HG02571 (cell line): ENCODE data around the gene CCDC82.

Source experiments
- ATAC-seq: cut with Tn5 transposase; IDR thresholded peaks from one replicate; pipeline ENCODE4 v1.9.1; 2021; ENCODE audit warnings: mild to moderate bottlenecking, moderate library complexity; ENCODE audit not compliant: unreplicated experiment

The CCDC82 gene

DNA sequence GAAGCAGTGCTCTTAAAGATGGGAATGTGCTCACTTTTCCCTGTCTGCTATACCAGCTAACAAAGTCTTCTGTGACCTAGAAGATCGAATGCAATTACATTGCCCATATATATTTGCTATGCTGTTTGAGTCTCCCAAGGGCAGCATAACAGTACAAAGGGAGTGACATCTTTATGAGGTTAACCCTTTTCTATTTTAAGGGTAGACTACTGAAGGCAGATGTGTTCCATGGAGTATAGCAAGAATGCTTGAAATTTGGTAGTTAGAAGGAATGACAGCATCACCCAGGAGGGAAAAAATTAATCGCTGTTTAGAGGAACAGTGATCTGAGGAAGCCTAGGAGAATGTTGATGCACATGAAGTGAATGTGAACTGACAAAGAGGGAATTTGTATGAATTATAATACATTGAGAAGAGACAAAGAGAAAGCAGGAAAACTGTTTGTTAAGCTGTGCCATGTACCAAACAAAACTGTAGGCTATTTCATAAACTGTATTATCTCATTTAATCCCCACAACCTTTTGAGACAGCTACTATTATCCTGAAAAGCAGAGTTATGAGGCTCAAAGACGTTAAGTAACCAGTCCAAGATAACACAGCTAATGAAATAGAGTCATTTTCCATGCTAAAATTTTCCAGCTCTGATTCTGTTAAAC is 59.7 kb downstream of the CCDC82 start:
- ATAC-seq = no peak

- no peak for ATAC-seq
Observed at GRCh38 chr11:96329419-96329818, 60.3 kb downstream of the CCDC82 start.

DNA sequence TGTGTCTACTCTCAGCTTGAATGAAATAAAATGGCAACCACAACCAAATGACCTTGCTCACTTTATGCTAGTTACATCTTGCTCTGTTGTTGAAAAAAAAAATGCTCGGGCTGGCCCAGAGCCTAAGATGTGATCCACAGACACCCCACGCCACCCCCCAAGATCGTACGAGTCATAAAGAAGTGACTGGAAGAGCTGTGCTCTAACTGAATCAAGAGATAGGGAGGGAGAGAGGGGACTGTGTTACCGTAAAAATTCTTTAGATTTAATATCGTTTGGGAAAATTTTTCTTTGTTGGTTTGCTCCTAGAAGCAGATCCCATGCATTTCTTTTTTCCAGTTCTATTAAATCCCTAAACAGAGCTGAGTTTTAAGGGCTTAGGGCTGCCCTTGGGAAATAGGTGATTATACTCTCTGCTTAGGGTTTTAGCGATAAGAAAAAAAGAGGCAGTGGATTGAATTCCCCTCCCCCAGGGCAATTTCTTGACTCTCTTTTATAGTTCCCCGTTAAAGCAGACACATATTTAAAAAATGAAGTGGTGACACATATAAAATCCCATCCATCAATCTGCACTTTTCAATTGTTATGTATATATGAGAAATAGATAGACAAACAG is 61.2 kb downstream of the CCDC82 start:
- ATAC-seq = no peak

GRCh38 chr11:96326959-96327358 is 62.8 kb downstream of the CCDC82 start:
- no peak for ATAC-seq

GRCh38 chr11:96324912-96325311 is 64.8 kb downstream of the CCDC82 start:
- ATAC-seq = no peak

DNA sequence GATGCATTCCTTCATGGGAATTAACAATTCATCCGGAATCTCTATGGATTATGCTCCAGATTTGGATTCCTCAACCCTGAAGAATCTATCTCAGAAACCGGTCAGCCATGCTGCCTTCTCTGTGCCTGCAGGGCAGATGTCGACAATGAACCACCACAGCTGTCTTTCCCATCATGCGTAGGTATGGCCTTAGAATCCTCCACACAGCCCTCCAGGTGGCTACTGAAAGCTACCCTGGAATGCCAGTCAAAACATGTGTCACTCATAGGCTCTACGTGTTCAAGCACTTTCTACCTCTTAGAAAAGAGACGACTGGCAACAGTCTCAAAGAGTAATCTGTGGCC is 66.1 kb downstream of the CCDC82 start:
- no peak for ATAC-seq

DNA sequence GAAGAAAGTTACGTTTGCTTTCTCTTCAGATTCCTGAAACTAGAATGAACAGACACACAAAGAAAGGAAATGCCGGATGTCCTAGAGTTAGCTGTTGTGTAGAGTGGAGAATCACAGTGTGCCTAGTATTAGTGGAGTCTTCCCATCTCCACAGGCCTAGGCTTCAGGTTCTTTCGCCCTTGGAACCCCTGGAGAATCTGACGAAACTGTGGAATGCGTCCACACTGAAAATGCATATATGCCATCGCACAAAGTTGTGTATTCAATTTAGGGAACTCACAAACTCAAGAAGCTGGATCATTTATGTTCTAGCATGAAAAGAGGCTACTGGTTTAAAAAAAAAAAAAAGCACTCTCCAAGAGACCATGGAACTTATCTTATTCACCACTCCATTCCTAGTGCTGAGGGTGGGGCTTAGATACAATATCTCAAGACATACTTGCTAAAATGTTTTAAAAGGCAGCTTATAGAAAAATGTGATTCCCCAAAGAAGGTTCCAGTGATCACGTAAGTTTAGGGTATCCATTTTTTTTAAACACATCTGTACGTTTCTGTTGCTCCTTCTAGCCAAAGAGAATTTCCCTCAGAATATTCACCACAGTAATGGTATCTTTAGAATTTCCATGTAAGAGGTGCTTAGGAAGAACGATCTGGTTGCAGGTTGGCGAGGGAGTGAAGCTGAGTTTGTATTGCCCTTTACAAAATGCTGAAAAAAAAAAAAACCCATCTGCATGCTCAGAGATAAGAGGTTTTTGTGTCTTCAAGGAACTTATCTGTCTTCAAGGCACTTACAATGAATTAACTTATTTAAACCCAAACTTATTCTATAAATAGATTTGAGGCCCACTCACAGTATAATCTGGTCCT is 66.7 kb downstream of the CCDC82 start:
- ATAC-seq = no peak

DNA sequence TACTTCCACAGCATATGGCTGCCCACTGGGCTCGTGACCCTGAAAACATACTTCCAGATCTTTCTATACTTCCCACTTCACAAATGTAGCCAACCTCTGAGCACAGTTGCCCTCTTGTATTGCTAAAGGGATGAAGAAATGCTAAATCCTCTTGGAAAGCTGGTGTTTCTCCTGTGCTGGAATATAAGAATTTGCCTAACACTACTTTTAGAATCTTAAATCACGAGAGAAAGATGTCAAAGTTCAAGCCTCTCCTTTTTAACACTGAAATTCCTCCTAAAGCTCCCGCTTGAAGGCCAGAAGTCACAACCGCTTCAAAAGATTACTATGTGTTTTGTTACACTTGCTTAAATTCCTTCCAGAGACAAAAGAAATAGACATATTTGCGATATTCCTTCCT is 68.6 kb downstream of the CCDC82 start:
- ATAC-seq = no peak

DNA sequence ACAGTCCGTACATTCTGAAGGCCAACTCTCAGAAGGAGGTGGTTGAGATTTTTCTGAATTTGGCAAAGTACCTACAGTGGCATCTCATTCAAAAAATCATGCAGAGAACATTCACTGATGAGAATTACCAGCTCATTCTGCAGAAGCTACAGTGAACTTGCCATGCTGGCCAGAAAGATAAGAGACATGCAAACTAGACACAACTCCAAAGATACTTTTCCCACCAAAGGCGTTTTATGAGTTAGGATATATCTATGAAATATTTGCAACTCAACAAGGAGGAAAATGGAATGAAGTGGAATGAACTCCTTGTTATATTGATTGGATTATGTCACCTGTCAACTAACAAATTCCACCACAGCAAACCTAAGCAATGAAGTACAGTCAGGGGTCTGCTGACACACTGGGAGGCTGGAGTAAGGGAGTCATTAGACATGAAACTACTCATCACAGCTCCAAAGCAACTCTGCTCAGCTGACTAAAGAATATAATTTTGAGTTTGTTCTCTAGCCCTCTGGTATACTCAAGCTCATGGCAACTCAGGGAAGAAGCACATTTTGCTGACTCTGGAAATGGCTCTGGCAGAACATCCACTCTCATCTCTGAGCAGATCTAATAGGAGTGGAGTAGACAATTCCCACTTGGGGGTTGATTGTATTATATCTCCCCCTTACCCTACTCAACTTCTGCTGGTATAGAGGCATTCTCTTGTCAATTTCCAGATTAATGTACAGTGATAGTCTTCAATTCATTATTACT is 69.6 kb downstream of the CCDC82 start:
- no peak for ATAC-seq

- no peak for ATAC-seq
Observed at GRCh38 chr11:96318850-96319249, 70.9 kb downstream of the CCDC82 start.

DNA sequence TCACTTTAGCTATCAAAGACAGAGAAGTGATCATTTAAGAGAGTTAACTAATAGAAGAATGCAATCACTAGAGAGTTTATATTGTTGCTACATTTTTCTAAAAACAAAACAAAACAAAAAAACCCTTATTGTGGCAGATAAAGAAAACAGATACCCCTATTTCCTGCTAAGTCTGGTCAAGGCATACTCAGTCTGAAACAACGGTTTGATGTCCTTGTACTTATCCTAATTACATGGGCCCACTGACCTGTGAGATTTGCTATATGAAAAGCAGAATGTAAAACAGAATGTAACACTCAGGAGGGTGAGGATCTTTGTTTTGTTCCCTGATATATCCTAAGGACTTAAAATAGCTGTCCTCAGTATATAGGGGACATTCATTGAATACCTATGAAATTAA is 71.3 kb downstream of the CCDC82 start:
- ATAC-seq = no peak

DNA sequence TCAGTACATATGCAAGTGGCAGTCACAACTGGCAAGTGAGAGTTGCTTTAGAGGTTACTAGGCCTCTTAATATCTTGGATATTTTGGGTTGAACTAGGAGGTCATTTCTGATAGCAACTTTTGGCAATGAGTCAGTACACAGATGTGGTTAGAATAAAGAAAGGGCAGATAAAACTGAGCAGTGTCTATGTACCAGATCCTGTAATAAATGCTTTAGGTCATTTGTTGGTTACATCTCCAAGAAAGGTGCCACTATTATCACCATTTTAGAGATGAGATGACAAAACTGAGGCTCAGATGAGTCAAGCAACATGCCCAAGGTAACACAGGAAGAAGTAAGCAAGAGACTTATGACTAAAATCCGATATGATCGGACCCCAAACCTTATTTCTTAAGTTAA is 71.7 kb downstream of the CCDC82 start:
- no peak for ATAC-seq

DNA sequence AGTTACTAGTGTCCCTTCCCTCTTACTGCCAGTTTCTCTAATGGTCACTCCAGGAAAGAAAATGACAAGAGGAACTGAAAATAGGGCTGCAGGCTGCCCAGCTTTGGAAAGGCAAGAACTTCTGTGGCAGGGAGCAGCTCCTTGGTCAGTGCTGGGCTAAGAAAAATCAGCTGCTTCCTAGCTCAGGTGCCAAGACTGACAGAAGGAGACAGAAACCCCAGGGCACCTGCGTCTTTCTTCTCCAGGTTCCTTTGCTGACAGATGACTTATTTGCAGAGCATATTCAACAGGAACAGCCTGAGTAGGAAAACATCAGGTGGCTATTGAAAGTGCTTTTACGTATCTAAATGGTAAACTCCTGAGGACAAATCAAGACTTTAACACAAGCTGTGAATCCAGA is 72.1 kb downstream of the CCDC82 start:
- no peak for ATAC-seq

- no peak for ATAC-seq
Observed at GRCh38 chr11:96316869-96317268, 72.8 kb downstream of the CCDC82 start.

GRCh38 chr11:96315476-96315875 is 74.2 kb downstream of the CCDC82 start:
- ATAC-seq = no peak

- ATAC-seq = no peak
Observed at GRCh38 chr11:96314326-96315020, 75.2 kb downstream of the CCDC82 start.

GRCh38 chr11:96313163-96313562 is 76.5 kb downstream of the CCDC82 start:
- ATAC-seq = no peak

- ATAC-seq = no peak
Observed at GRCh38 chr11:96311120-96311568, 78.6 kb downstream of the CCDC82 start.

DNA sequence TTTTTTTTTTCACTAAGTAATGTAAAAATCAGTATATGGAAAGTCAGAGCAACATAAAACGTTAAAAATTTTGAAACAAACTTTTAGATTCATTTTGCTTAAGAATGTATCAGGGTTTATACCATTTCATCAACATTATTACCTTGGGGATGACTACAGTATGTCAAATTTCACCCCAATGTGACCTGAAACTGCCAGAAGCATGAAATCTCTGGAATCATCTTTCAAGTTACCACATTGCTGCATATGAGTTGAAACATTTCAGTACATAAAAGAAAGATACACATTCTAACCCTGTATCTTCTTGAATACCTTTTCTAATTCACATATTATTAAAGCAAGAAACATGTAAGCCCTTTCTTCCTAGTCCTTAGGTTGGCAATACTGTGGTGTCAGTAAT is 79.5 kb downstream of the CCDC82 start:
- no peak for ATAC-seq

DNA sequence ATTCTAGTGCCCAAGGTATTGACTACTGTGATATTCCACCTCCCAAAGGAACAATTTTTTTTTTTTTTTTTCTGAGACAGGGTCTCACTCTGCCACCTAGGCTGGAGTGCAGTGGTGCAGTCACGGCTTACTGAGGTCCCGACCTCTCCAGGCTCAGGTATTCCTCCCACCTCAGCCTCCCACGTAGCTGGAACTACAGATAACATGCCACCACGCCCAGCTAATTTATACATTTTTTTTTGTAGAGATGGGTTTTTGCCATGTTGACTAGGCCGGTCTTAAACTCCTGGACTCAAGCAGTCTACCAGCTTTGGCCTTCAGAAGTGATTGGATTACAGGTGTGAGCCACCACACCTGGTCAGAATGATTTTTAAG is 80.1 kb downstream of the CCDC82 start:
- ATAC-seq = no peak
